ENCODE data around the gene TGFBR2. TPM values are rescaled to one million over a fixed set of nuclear protein-coding genes. Genes with fewer than 3 reads are reported as not detected.

TGFBR2 gene
- total RNA-seq, 1 experiment from 2014 or later = 45.9 TPM

DNA sequence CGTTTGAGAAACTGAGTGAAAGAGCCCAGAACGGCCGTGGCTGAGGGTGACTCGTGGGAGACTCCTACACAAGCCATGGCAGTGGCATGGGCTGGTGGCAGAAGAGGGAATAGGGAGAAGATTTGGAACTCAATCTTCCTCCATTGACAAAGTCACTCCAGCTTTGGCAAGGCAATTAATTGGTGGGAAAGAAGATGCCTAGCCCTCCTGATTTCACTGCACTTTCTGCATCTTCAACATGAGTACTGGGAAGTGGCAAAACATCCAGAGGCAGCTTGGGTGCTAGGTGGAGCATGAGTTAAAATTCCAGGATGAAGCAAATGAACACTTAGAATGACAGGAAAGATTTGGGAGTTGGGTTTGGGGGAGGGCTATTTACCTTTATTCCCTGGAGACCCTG lies 1.4 kb upstream of the TGFBR2 start:
- ATAC-seq (no peak), DNase-seq (ENCODE audit: low read depth, low spot score) (no peak)
- Histone ChIP-seq H3K36me3 (ENCODE audit: control insufficient read depth, insufficient read depth, low read length) (no peaks in the 10 kb centered on the region; the same call in 1 of the 2 replicates), H3K9me3 (ENCODE audit: control insufficient read depth, insufficient read depth, low read depth, low read length) (no peaks in the 10 kb centered on the region), H3K27me3 (ENCODE audit: control insufficient read depth, insufficient read depth, low read length) (no peaks in the 10 kb centered on the region), H3K4me3 (ENCODE audit: low read depth in 2 of 2, low read length in 2 of 2) (no peak overlapping the region), H3K4me1 (ENCODE audit: control insufficient read depth, insufficient read depth, low read length) (peaks cover 17% of the 10 kb centered on the region), H3K27ac (ENCODE audit: low read length) (peak overlapping the region; percentile 82)
- BruUV-seq (replicated peaks) = no TSS peak
- ChIA-PET POLR2A (no interaction called here), CTCF (no interaction called here)
- TF ChIP-seq, protein P1, sequence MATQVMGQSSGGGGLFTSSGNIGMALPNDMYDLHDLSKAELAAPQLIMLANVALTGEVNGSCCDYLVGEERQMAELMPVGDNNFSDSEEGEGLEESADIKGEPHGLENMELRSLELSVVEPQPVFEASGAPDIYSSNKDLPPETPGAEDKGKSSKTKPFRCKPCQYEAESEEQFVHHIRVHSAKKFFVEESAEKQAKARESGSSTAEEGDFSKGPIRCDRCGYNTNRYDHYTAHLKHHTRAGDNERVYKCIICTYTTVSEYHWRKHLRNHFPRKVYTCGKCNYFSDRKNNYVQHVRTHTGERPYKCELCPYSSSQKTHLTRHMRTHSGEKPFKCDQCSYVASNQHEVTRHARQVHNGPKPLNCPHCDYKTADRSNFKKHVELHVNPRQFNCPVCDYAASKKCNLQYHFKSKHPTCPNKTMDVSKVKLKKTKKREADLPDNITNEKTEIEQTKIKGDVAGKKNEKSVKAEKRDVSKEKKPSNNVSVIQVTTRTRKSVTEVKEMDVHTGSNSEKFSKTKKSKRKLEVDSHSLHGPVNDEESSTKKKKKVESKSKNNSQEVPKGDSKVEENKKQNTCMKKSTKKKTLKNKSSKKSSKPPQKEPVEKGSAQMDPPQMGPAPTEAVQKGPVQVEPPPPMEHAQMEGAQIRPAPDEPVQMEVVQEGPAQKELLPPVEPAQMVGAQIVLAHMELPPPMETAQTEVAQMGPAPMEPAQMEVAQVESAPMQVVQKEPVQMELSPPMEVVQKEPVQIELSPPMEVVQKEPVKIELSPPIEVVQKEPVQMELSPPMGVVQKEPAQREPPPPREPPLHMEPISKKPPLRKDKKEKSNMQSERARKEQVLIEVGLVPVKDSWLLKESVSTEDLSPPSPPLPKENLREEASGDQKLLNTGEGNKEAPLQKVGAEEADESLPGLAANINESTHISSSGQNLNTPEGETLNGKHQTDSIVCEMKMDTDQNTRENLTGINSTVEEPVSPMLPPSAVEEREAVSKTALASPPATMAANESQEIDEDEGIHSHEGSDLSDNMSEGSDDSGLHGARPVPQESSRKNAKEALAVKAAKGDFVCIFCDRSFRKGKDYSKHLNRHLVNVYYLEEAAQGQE (IDR thresholded peaks at IDR 0.05; ENCODE audit: insufficient read depth in 1 of 2, low read depth in 2 of 2, low read length in 1 of 2) = no peak
- TF ChIP-seq POLR2AphosphoS5 (IDR thresholded peaks at IDR 0.05; ENCODE audit: low read depth, low read length) = no peak
- TF ChIP-seq SIN3A (IDR thresholded peaks at IDR 0.05; ENCODE audit: borderline replicate concordance, insufficient read depth, low read depth, low read length) = no peak
- TF ChIP-seq, protein P2, sequence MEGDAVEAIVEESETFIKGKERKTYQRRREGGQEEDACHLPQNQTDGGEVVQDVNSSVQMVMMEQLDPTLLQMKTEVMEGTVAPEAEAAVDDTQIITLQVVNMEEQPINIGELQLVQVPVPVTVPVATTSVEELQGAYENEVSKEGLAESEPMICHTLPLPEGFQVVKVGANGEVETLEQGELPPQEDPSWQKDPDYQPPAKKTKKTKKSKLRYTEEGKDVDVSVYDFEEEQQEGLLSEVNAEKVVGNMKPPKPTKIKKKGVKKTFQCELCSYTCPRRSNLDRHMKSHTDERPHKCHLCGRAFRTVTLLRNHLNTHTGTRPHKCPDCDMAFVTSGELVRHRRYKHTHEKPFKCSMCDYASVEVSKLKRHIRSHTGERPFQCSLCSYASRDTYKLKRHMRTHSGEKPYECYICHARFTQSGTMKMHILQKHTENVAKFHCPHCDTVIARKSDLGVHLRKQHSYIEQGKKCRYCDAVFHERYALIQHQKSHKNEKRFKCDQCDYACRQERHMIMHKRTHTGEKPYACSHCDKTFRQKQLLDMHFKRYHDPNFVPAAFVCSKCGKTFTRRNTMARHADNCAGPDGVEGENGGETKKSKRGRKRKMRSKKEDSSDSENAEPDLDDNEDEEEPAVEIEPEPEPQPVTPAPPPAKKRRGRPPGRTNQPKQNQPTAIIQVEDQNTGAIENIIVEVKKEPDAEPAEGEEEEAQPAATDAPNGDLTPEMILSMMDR (IDR thresholded peaks at IDR 0.05) = no peak
- TF ChIP-seq TCF7L2 (IDR thresholded peaks at IDR 0.05; ENCODE audit: low read depth, low read length) = no peak
- intact Hi-C loops (cut with micrococcal nuclease; ENCODE audit: unreplicated experiment) (loop anchor here (5.0 to 10.0 kb wide), 2 partner anchors 263 to 490 kb away; no protein-coding TSS in a partner anchor), in situ Hi-C loops (cut with HindIII; ENCODE audit: low pct_unique_long_range_greater_than_20kb, low sequenced_read_pairs) (no loop called here)

DNA sequence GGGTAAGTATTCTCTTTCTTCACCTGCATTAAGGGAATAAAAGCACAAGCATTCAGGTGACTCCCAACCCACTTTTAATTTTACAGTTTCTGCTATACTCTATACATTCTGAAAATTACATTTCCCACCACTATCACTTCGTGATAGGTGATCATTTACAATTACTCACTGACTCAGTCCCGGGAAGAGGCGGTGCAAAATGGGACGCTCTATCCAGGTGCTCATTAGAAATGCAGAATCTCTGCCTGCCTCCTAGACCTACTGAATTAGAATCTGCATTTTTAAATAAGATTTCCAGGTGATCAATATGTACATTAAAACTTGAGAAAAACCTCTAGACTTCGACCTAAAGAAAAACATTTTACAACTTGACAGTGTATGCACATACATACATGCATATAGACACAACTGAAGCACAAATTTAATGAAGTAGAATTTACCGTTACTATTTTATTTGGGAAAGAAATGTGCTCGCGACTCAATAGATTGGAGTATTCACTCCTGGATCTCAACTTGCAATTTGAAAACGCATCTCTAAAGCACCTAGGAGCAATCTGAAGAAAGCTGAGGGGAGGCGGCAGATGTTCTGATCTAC lies 598 bp upstream of the TGFBR2 start:
- Histone ChIP-seq H3K27ac (ENCODE audit: low read length) (peak overlapping the region; percentile 82), H3K9me3 (ENCODE audit: control insufficient read depth, insufficient read depth, low read depth, low read length) (no peaks in the 10 kb centered on the region), H3K4me1 (ENCODE audit: control insufficient read depth, insufficient read depth, low read length) (peaks cover 25% of the 10 kb centered on the region), H3K4me3 (ENCODE audit: low read depth in 2 of 2, low read length in 2 of 2) (peak overlapping the region; percentile 78 to 96), H3K27me3 (ENCODE audit: control insufficient read depth, insufficient read depth, low read length) (no peaks in the 10 kb centered on the region), H3K36me3 (ENCODE audit: control insufficient read depth, insufficient read depth, low read length) (no peaks in the 10 kb centered on the region; the same call in 1 of the 2 replicates)
- TF ChIP-seq TCF7L2 (IDR thresholded peaks at IDR 0.05; ENCODE audit: low read depth, low read length) = no peak
- TF ChIP-seq, protein P2 (IDR thresholded peaks at IDR 0.05) = no peak
- TF ChIP-seq SIN3A (IDR thresholded peaks at IDR 0.05; ENCODE audit: borderline replicate concordance, insufficient read depth, low read depth, low read length) = no peak
- TF ChIP-seq POLR2AphosphoS5 (IDR thresholded peaks at IDR 0.05; ENCODE audit: low read depth, low read length) = no peak
- TF ChIP-seq, protein P1 (IDR thresholded peaks at IDR 0.05; ENCODE audit: insufficient read depth in 1 of 2, low read depth in 2 of 2, low read length in 1 of 2) = no peak
- POLR2A ChIA-PET = no interaction called here
- CTCF ChIA-PET = no interaction called here
- ATAC-seq (no peak), DNase-seq (ENCODE audit: low read depth, low spot score) (no peak)
- intact Hi-C loops (cut with micrococcal nuclease; ENCODE audit: unreplicated experiment) (loop anchor here (5.0 to 10.0 kb wide), 2 partner anchors 264 to 491 kb away; no protein-coding TSS in a partner anchor), in situ Hi-C loops (cut with HindIII; ENCODE audit: low pct_unique_long_range_greater_than_20kb, low sequenced_read_pairs) (no loop called here)
- no TSS peak for BruUV-seq (replicated peaks)

All from Panc1 (cell line).